SK-MEL-5 (cell line): ENCODE results near the gene TRIM3. TPM values are rescaled to one million over a fixed set of nuclear protein-coding genes. Genes with fewer than 3 reads are reported as not detected.

Source experiments
- DNase-seq: peaks from one replicate; pipeline ENCODE4 v3.0.0-alpha.2; 2016; ENCODE audit warnings: low read depth, low spot score
- in situ Hi-C: cut with HindIII; loops from 2 replicates; pipeline ENCODE4 v1.10.0; 2016; ENCODE audit warnings: low sequenced_read_pairs, high pct_unique_total_duplicates, low pct_unique_long_range_greater_than_20kb
- total RNA-seq: library from RNA; depleted of rRNA; stranded (reverse); fragments of >200 nt; shearing (Covaris generic); gene quantifications from 2 replicates; pipeline ENCODE4 v1.2.3, GENCODE V29; 2014; rRNA removed

TRIM3 gene
- total RNA-seq, 1 experiment from 2014 or later = 12.8 TPM

- DNase-seq = peak; percentile 66
- in situ Hi-C loops = no loop called here
Observed at GRCh38 chr11:6414874-6415328, 58.8 kb downstream of the TRIM3 start.

GRCh38 chr11:6413791-6414201, 59.9 kb downstream of the TRIM3 start:
- no peak for DNase-seq
- in situ Hi-C loops = no loop called here

GRCh38 chr11:6411594-6412031, 62.1 kb downstream of the TRIM3 start:
- DNase-seq = no peak
- in situ Hi-C loops = no loop called here

GRCh38 chr11:6410695-6411430, 62.9 kb downstream of the TRIM3 start:
- in situ Hi-C loops = no loop called here
- no peak for DNase-seq

GRCh38 chr11:6406370-6406769, 67.4 kb downstream of the TRIM3 start:
- in situ Hi-C loops = no loop called here
- no peak for DNase-seq

- DNase-seq = no peak
- in situ Hi-C loops = no loop called here
Observed at GRCh38 chr11:6405846-6406245, 67.9 kb downstream of the TRIM3 start.

- no peak for DNase-seq
- in situ Hi-C loops = no loop called here
Observed at GRCh38 chr11:6405052-6405667, 68.6 kb downstream of the TRIM3 start.

GRCh38 chr11:6404342-6405051, 69.2 kb downstream of the TRIM3 start:
- in situ Hi-C loops = no loop called here
- no peak for DNase-seq

- in situ Hi-C loops = no loop called here
- no peak for DNase-seq
Observed at GRCh38 chr11:6403539-6403938, 70.2 kb downstream of the TRIM3 start.

GRCh38 chr11:6402561-6402981, 71.2 kb downstream of the TRIM3 start:
- no peak for DNase-seq
- in situ Hi-C loops = no loop called here

- in situ Hi-C loops = no loop called here
- DNase-seq = no peak
Observed at GRCh38 chr11:6402061-6402470, 71.7 kb downstream of the TRIM3 start.

GRCh38 chr11:6401464-6401863, 72.3 kb downstream of the TRIM3 start:
- in situ Hi-C loops = no loop called here

GRCh38 chr11:6400431-6401345, 73.1 kb downstream of the TRIM3 start:
- in situ Hi-C loops = no loop called here

More at GRCh38 chr11:6401464-6401863, 72.3 kb downstream of the TRIM3 start:
- DNase-seq = no peak

More at GRCh38 chr11:6400431-6401345, 73.1 kb downstream of the TRIM3 start:
- no peak for DNase-seq

Other genes starting within 250 kb of the TRIM3 start
- 13.5 and 16.8 TPM in 2 replicates for gene FHIP1B, start 239.3 kb downstream of the TRIM3 start, total RNA-seq
- gene CNGA4, start 234.9 kb downstream of the TRIM3 start, total RNA-seq = not detected in 2 replicates
- gene CCKBR, start 214.1 kb downstream of the TRIM3 start, total RNA-seq = not detected in 2 replicates
- 6.7 and 8.5 TPM in 2 replicates for gene CAVIN3, start 153.4 kb downstream of the TRIM3 start, total RNA-seq
- 39.4 and 40.0 TPM in 2 replicates for gene SMPD1, start 83.5 kb downstream of the TRIM3 start, total RNA-seq
- 38.0 and 46.2 TPM in 2 replicates for gene APBB1, start 54.8 kb downstream of the TRIM3 start, total RNA-seq
- gene HPX, start 33.0 kb downstream of the TRIM3 start, total RNA-seq = 0.35 TPM in 1 of 2 replicates, not detected in the other
- 61.2 and 66.8 TPM in 2 replicates for gene ARFIP2, start 7.4 kb upstream of the TRIM3 start, total RNA-seq
- gene TIMM10B, start 7.6 kb upstream of the TRIM3 start, total RNA-seq = 61.3 and 68.5 TPM in 2 replicates
- gene DNHD1, start 23.3 kb upstream of the TRIM3 start, total RNA-seq = 1.5 and 2.8 TPM in 2 replicates
- 32.5 and 35.5 TPM in 2 replicates for gene RRP8, start 129.7 kb upstream of the TRIM3 start, total RNA-seq
- gene ILK, start 129.8 kb upstream of the TRIM3 start, total RNA-seq = 106 and 111 TPM in 2 replicates
- 122 and 129 TPM in 2 replicates for gene TAF10, start 138.3 kb upstream of the TRIM3 start, total RNA-seq
- 84.3 and 91.7 TPM in 2 replicates for gene TPP1, start 145.5 kb upstream of the TRIM3 start, total RNA-seq
- gene DCHS1, start 181.9 kb upstream of the TRIM3 start, total RNA-seq = 0.11 and 0.19 TPM in 2 replicates
- gene MRPL17, start 209.4 kb upstream of the TRIM3 start, total RNA-seq = 58.3 and 62.6 TPM in 2 replicates